Measurements from ENCODE around the gene PPP2R2D.
A peak's percentile ranks its signal among the peaks of the same experiment; 100 is the strongest.

The PPP2R2D gene

DNA sequence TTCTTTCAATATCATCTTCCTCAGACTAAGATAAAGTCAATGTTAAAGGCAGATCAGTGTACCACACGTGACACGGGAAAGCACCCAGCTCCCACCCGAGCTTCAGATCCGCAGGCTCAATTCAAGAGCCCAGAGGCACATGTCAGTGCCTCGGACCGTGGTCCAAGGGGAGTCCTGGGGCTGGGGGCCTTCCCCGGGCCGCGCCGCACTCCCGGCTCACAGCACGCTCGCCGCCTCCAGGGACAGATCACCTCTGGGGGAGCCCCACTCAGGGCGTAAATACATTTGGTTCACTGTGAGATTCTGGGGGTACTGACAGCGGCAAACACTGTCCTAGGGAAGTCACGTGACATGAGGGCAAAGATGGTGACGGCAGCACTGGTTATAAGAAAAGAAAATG is 70.1 kb downstream of the PPP2R2D start:
- Histone ChIP-seq H3K9me3 (replicated peaks in 1 of 2; ENCODE audit: control insufficient read depth in 2 of 2, insufficient read depth in 1 of 2, low read depth in 1 of 2, low read length in 2 of 2) (peaks cover 0 to 1% of the 10 kb centered on the region in 2 donors), H2AK5ac (ENCODE audit: low read depth, low read length) (no peak overlapping the region), H3K4ac (ENCODE audit: low read length) (no peak overlapping the region), H3K4me1 (ENCODE audit: control insufficient read depth in 2 of 2, insufficient read depth in 1 of 2, low read depth in 1 of 2, low read length in 2 of 2) (no peaks in the 10 kb centered on the region), H3K14ac (ENCODE audit: low read length) (no peak overlapping the region), H3K9ac (ENCODE audit: low read depth, low read length, poor library complexity) (no peak overlapping the region), H4K91ac (ENCODE audit: low read depth, low read length, poor library complexity) (no peak overlapping the region), H2BK12ac (ENCODE audit: low read length) (no peak overlapping the region), H3K4me2 (ENCODE audit: insufficient read depth, low read length, poor library complexity, severe bottlenecking) (no peak overlapping the region), H3K79me1 (ENCODE audit: low read depth, low read length) (peaks cover 8% of the 10 kb centered on the region), H2BK120ac (ENCODE audit: low read depth, low read length) (no peak overlapping the region), H2BK5ac (ENCODE audit: low read length) (no peak overlapping the region), H3K23ac (ENCODE audit: low read depth, low read length, poor library complexity) (no peak overlapping the region), H2AFZ (ENCODE audit: low read length) (no peak overlapping the region), H3K18ac (ENCODE audit: low read length) (no peak overlapping the region), H3K27me3 (ENCODE audit: control insufficient read depth in 3 of 3, insufficient read depth in 3 of 3, low read depth in 1 of 3, low read length in 3 of 3) (no peaks in the 10 kb centered on the region), H4K8ac (ENCODE audit: low read depth, low read length) (no peak overlapping the region), H3K36me3 (replicated peaks in 1 of 2; ENCODE audit: control insufficient read depth in 2 of 2, insufficient read depth in 2 of 2, low read length in 2 of 2) (peaks cover 23 to 80% of the 10 kb centered on the region in 2 donors), H3K4me3 (ENCODE audit: low read length in 2 of 2) (no peak overlapping the region), H3K27ac (replicated peaks; ENCODE audit: low read length) (no peak overlapping the region), H2BK15ac (ENCODE audit: low read length) (no peak overlapping the region)
- no peak for DNase-seq (ENCODE audit: low spot score)
- WGBS, 2 donors (ENCODE audit: extremely low coverage in 2 of 2, insufficient read length in 2 of 2, insufficient replicate concordance in 1 of 2), result no CpG with 5 or more reads among the region's 18 CpGs

GRCh38 chr10:131971591-131971990 is 70.8 kb downstream of the PPP2R2D start:
- Histone ChIP-seq H3K9ac (ENCODE audit: low read depth, low read length, poor library complexity) (no peak overlapping the region), H2BK15ac (ENCODE audit: low read length) (no peak overlapping the region), H3K4me1 (ENCODE audit: control insufficient read depth in 2 of 2, insufficient read depth in 1 of 2, low read depth in 1 of 2, low read length in 2 of 2) (no peaks in the 10 kb centered on the region), H4K8ac (ENCODE audit: low read depth, low read length) (no peak overlapping the region), H3K4me3 (ENCODE audit: low read length in 2 of 2) (no peak overlapping the region), H4K91ac (ENCODE audit: low read depth, low read length, poor library complexity) (no peak overlapping the region), H3K23ac (ENCODE audit: low read depth, low read length, poor library complexity) (no peak overlapping the region), H3K4ac (ENCODE audit: low read length) (no peak overlapping the region), H2AFZ (ENCODE audit: low read length) (no peak overlapping the region), H2BK5ac (ENCODE audit: low read length) (no peak overlapping the region), H3K27ac (replicated peaks; ENCODE audit: low read length) (no peak overlapping the region), H2BK120ac (ENCODE audit: low read depth, low read length) (no peak overlapping the region), H3K18ac (ENCODE audit: low read length) (no peak overlapping the region), H3K4me2 (ENCODE audit: insufficient read depth, low read length, poor library complexity, severe bottlenecking) (no peak overlapping the region), H3K79me1 (ENCODE audit: low read depth, low read length) (peaks cover 10% of the 10 kb centered on the region), H2BK12ac (ENCODE audit: low read length) (no peak overlapping the region), H3K36me3 (replicated peaks in 1 of 2; ENCODE audit: control insufficient read depth in 2 of 2, insufficient read depth in 2 of 2, low read length in 2 of 2) (peaks cover 22 to 76% of the 10 kb centered on the region in 2 donors), H3K14ac (ENCODE audit: low read length) (no peak overlapping the region), H2AK5ac (ENCODE audit: low read depth, low read length) (no peak overlapping the region), H3K9me3 (replicated peaks in 1 of 2; ENCODE audit: control insufficient read depth in 2 of 2, insufficient read depth in 1 of 2, low read depth in 1 of 2, low read length in 2 of 2) (peaks cover 0 to 1% of the 10 kb centered on the region in 2 donors), H3K27me3 (ENCODE audit: control insufficient read depth in 3 of 3, insufficient read depth in 3 of 3, low read depth in 1 of 3, low read length in 3 of 3) (no peaks in the 10 kb centered on the region)
- no peak for DNase-seq (ENCODE audit: low spot score)
- no CpG with 5 or more reads among the region's 7 CpGs for WGBS, 2 donors (ENCODE audit: extremely low coverage in 2 of 2, insufficient read length in 2 of 2, insufficient replicate concordance in 1 of 2)

- Histone ChIP-seq H3K18ac (ENCODE audit: low read length) (peak overlapping the region; percentile 25), H3K27ac (replicated peaks; ENCODE audit: low read length) (no peak overlapping the region), H2BK120ac (ENCODE audit: low read depth, low read length) (no peak overlapping the region), H3K4me3 (ENCODE audit: low read length in 2 of 2) (no peak overlapping the region), H3K27me3 (ENCODE audit: control insufficient read depth in 3 of 3, insufficient read depth in 3 of 3, low read depth in 1 of 3, low read length in 3 of 3) (no peaks in the 10 kb centered on the region), H3K4ac (ENCODE audit: low read length) (no peak overlapping the region), H2AK5ac (ENCODE audit: low read depth, low read length) (no peak overlapping the region), H2BK12ac (ENCODE audit: low read length) (no peak overlapping the region), H3K79me1 (ENCODE audit: low read depth, low read length) (peaks cover 10% of the 10 kb centered on the region), H3K36me3 (replicated peaks in 1 of 2; ENCODE audit: control insufficient read depth in 2 of 2, insufficient read depth in 2 of 2, low read length in 2 of 2) (peaks cover 22 to 71% of the 10 kb centered on the region in 2 donors), H3K14ac (ENCODE audit: low read length) (no peak overlapping the region), H4K8ac (ENCODE audit: low read depth, low read length) (no peak overlapping the region), H4K91ac (ENCODE audit: low read depth, low read length, poor library complexity) (no peak overlapping the region), H2BK15ac (ENCODE audit: low read length) (no peak overlapping the region), H2BK5ac (ENCODE audit: low read length) (no peak overlapping the region), H3K23ac (ENCODE audit: low read depth, low read length, poor library complexity) (no peak overlapping the region), H3K9ac (ENCODE audit: low read depth, low read length, poor library complexity) (peak overlapping the region; percentile 40), H3K4me2 (ENCODE audit: insufficient read depth, low read length, poor library complexity, severe bottlenecking) (peak overlapping the region; percentile 4), H3K9me3 (replicated peaks in 1 of 2; ENCODE audit: control insufficient read depth in 2 of 2, insufficient read depth in 1 of 2, low read depth in 1 of 2, low read length in 2 of 2) (peaks cover 0 to 1% of the 10 kb centered on the region in 2 donors), H2AFZ (ENCODE audit: low read length) (no peak overlapping the region), H3K4me1 (ENCODE audit: control insufficient read depth in 2 of 2, insufficient read depth in 1 of 2, low read depth in 1 of 2, low read length in 2 of 2) (no peaks in the 10 kb centered on the region)
- no CpG with 5 or more reads among the region's 11 CpGs for WGBS, 2 donors (ENCODE audit: extremely low coverage in 2 of 2, insufficient read length in 2 of 2, insufficient replicate concordance in 1 of 2)
- DNase-seq (ENCODE audit: low spot score), result no peak
These were observed 71.8 kb downstream of the PPP2R2D start for GRCh38 chr10:131972474-131973071.

DNA sequence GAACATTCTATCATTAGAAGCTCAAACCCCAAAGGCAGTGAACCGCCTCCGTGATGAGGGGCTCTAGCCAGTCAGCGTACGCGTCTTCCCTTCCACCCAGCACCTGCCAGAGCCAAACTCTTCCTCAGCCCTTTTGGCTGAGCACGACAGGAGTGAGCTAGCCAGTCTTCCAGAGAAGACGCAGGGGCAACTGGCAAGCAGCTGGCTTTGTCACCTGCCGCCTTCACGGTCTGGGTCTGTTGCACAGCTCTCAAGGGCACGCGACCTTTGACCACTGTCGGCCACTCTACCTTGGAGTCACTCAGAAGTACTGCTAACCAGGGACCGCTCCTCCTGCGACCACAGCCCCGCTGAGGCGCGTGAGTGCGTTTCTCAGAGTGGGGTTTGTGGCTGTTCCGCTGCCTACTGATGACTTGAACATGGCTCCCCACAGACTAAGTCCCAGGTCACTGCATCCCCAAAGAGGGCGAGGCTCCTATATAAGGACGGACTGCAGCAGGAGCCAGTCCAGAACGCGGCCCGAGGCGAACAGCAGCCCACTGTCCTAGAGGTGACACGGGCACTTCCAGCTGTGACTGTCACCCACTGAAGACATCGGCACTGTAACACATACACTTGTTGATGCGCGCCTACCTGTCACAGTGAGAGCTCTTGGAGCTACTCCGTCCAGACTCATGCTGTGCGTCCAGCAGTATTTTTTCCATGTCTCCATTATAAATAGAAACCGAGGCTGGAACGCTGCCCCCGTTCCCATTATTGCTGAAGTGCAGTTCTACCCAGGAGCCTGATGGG is 72.5 kb downstream of the PPP2R2D start:
- Histone ChIP-seq H3K18ac (ENCODE audit: low read length) (peak overlapping the region; percentile 32), H3K27ac (replicated peaks; ENCODE audit: low read length) (no peak overlapping the region), H3K36me3 (replicated peaks in 1 of 2; ENCODE audit: control insufficient read depth in 2 of 2, insufficient read depth in 2 of 2, low read length in 2 of 2) (peaks cover 22 to 66% of the 10 kb centered on the region in 2 donors), H3K4ac (ENCODE audit: low read length) (no peak overlapping the region), H3K9ac (ENCODE audit: low read depth, low read length, poor library complexity) (no peak overlapping the region), H2AFZ (ENCODE audit: low read length) (no peak overlapping the region), H3K4me1 (ENCODE audit: control insufficient read depth in 2 of 2, insufficient read depth in 1 of 2, low read depth in 1 of 2, low read length in 2 of 2) (no peaks in the 10 kb centered on the region), H3K4me2 (ENCODE audit: insufficient read depth, low read length, poor library complexity, severe bottlenecking) (no peak overlapping the region), H3K23ac (ENCODE audit: low read depth, low read length, poor library complexity) (no peak overlapping the region), H3K14ac (ENCODE audit: low read length) (no peak overlapping the region), H4K8ac (ENCODE audit: low read depth, low read length) (no peak overlapping the region), H3K27me3 (ENCODE audit: control insufficient read depth in 3 of 3, insufficient read depth in 3 of 3, low read depth in 1 of 3, low read length in 3 of 3) (no peaks in the 10 kb centered on the region), H3K79me1 (ENCODE audit: low read depth, low read length) (peaks cover 10% of the 10 kb centered on the region), H2BK15ac (ENCODE audit: low read length) (no peak overlapping the region), H2AK5ac (ENCODE audit: low read depth, low read length) (no peak overlapping the region), H2BK5ac (ENCODE audit: low read length) (no peak overlapping the region), H4K91ac (ENCODE audit: low read depth, low read length, poor library complexity) (no peak overlapping the region), H2BK12ac (ENCODE audit: low read length) (no peak overlapping the region), H3K9me3 (replicated peaks in 1 of 2; ENCODE audit: control insufficient read depth in 2 of 2, insufficient read depth in 1 of 2, low read depth in 1 of 2, low read length in 2 of 2) (peaks cover 0 to 1% of the 10 kb centered on the region in 2 donors), H3K4me3 (ENCODE audit: low read length in 2 of 2) (no peak overlapping the region), H2BK120ac (ENCODE audit: low read depth, low read length) (no peak overlapping the region)
- no CpG with 5 or more reads among the region's 34 CpGs for WGBS, 2 donors (ENCODE audit: extremely low coverage in 2 of 2, insufficient read length in 2 of 2, insufficient replicate concordance in 1 of 2)
- DNase-seq (ENCODE audit: low spot score), result no peak

All from neuronal stem cell (in vitro differentiated cells).